ENCODE measurements around the gene FAM163B.

The FAM163B gene

GRCh38 chr9:133597316-133597957, 11.8 kb downstream of the FAM163B start:
- no peak for DNase-seq

GRCh38 chr9:133595910-133596309, 13.3 kb downstream of the FAM163B start:
- DNase-seq = no peak

GRCh38 chr9:133594310-133594709, 14.9 kb downstream of the FAM163B start:
- DNase-seq = no peak

GRCh38 chr9:133593587-133594253, 15.5 kb downstream of the FAM163B start:
- DNase-seq = no peak

- no peak for DNase-seq
These were observed 16.3 kb downstream of the FAM163B start for GRCh38 chr9:133592731-133593409.

- DNase-seq = no peak
These were observed 17.2 kb downstream of the FAM163B start for GRCh38 chr9:133591985-133592384.

GRCh38 chr9:133591116-133591910, 17.9 kb downstream of the FAM163B start:
- DNase-seq = no peak

- no peak for DNase-seq
These were observed 18.8 kb downstream of the FAM163B start for GRCh38 chr9:133590231-133590855.

GRCh38 chr9:133589454-133590227, 19.5 kb downstream of the FAM163B start:
- no peak for DNase-seq

GRCh38 chr9:133587466-133587865, 21.7 kb downstream of the FAM163B start:
- no peak for DNase-seq

- no peak for DNase-seq
These were observed 22.1 kb downstream of the FAM163B start for GRCh38 chr9:133587051-133587450.

GRCh38 chr9:133585481-133586351, 23.5 kb downstream of the FAM163B start:
- peak; percentile 90 for DNase-seq

- DNase-seq = peak; percentile 75
These were observed 24.4 kb downstream of the FAM163B start for GRCh38 chr9:133584559-133585476.

GRCh38 chr9:133584167-133584558, 25.0 kb downstream of the FAM163B start:
- DNase-seq = no peak

- DNase-seq = no peak
These were observed 25.6 kb downstream of the FAM163B start for GRCh38 chr9:133583586-133583985.

GRCh38 chr9:133583111-133583510, 26.1 kb downstream of the FAM163B start:
- no peak for DNase-seq

GRCh38 chr9:133582501-133583045, 26.6 kb downstream of the FAM163B start:
- no peak for DNase-seq

- DNase-seq = peak; percentile 76
These were observed 27.5 kb downstream of the FAM163B start for GRCh38 chr9:133581513-133582343.

- no peak for DNase-seq
These were observed 28.2 kb downstream of the FAM163B start for GRCh38 chr9:133581011-133581410.

Measured in islet precursor cell (in vitro differentiated cells).